GM18520 (cell line): ENCODE measurements around the gene GSE1.

Source experiments
- ATAC-seq: cut with Tn5 transposase; IDR thresholded peaks from one replicate; pipeline ENCODE4 v1.9.1; 2021; ENCODE audit not compliant: unreplicated experiment

Gene GSE1

DNA sequence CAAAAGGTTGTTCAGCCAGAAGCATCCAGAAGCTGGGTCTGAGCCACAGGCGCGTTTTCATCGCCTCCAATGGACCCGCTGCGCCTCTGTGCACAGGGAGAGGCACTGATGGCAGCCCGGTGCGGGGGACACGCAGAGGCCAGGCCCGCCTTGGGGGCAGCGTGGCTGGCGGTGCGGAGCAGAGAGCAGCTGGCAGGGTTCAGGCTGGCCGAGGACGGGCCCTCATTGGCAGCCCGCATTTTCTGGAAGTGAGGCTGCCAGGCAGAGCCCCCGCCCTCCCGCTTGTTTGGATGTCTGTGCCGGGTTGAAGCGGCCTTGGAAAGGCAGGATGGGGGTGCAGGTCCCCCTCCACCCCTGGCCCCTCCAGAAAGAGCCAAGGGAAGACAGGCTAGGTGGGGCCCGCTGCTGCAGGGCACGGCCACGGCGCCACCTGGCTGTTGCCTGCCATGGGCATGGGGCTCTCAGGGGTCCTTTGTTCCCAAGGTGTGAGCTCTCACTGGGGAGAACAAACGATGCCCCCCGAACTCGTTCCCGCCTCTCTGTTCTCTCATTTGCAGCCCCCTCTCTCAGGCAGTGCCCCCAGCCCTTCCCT lies 18.8 kb downstream of the GSE1 start:
- ATAC-seq, result no peak

DNA sequence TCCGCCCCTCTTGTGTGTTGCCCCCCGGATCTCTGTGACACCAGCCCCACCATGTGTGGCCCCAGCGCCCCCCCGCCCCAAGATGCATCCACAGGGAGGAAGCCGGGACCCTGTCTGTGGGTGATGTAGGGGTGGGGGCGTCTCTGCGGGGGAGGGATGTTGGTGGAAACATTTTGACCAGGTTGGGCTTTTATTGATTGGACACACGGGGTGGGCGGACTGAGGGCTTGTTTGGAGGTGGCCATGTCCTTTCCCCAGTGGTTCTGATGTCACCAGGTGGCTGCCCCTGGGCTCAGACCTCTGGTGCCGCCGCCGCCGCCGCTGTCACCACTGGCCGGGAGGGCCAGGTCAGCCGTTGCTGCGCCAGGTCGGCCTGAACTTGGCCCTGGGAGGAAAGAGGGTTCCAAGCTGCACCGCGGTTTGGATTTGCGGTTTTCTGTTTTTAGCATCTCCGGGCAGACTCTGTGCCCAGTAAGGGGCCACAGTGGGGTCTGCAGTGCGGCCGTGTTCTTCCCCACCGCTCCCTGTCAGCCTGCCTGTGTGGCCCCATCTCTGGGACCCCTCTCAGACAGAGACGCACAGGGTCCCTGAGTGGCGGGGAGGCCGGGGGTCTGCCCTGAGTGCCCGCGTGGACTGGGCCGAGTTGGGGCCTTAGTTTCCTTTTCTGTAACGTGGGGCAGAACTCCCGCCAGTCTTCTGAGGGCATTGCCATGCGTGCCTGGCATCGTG lies 19.8 kb downstream of the GSE1 start:
- no peak for ATAC-seq

DNA sequence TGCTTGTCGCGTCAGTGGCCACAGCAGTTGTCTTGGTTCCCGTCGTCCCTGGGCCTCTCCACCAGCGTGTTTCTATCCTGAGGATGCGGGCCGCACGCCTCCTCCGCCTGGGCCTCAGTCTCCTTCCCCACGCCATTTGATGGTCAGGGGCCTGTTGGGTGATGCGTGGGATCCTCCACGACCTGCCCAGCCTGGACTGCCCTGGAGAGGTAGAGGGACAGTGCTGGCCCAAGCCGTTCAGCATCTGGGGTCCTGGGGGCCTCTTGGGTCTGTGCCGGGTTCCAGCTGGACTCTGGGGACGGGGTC lies 20.3 kb downstream of the GSE1 start:
- ATAC-seq, result no peak

DNA sequence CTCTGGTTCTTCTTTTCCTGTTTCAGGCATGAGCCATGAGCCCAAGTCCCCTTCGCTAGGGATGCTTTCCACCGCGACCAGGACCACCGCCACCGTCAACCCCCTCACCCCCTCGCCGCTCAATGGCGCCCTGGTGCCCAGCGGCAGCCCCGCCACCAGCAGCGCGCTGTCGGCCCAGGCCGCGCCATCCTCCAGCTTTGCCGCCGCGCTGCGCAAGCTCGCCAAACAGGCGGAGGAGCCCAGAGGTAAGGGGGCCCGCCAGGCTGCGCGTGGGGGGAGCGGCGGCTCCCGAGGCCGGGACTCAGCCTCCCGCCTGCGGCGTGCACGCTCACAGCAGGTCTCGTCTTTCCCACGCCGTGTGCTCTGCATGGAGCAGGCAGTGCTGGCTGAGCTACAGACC lies 20.8 kb downstream of the GSE1 start:
- ATAC-seq, result no peak

DNA sequence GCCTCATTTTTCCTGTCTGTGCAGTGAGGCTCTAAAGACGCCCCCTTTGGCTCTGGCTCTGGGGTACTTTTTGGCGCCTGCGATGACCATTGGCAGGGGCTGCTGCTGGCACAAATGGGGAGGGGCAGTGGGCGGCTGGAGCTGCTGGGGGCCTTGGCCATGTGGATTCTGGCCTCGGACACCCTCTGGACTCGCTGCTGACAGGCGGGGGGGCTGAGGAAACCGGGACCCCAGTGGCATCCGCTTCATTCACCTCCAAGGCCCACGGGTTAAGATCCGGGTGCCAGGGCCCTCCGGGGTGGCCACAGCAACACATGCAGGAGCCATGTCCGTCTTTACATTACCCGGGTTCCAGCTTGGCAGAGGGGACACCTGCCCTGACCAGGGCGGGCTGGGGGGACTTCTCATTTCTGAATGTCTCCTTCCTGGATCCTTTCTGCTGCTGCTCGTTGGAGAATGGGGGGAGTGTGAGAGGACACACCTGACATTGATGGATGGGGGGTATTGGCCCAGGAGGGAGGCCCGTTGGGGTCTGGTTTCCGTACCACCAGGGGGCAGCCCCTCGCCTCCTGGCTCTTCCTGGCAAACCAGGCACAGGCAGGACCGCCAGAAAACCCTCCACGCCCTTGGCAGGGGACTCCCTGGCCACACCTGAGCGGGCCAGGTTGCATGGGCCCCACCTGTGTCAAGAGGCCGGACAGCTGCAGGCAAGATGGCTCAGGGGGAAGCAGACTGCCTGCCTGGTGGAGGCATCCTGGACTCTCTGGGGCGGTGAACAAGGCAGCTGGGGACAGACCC lies 21.8 kb downstream of the GSE1 start:
- ATAC-seq, result no peak

DNA sequence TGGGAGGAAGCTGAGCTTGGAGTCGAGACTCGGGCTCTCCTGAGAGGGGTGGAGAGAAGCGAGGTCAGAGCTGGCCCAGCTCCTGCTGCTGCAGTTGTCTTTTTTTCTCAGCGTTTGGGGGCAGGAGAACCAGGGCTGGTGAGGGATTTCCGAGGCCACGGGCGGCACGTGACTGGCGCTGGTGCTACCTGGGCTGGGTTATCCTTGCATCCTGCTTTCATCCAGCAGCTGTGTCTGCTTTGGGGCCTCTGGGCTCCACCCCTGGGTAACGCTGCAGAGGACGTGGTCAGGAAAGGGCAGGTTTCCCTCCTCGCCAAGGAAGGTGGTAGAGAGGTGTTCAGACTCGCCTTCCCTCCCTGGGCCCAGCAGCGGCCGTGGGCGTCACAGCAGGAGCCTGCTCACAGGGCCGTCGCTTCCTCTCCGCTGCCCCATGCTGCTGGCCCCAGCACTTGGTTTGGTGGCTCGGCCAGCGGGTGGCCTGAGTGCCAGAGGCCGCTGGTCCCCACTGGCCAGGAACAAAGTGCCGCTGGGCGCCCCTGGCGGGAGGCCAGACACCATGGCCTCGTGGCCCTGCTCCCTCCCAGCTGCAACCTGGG lies 22.5 kb downstream of the GSE1 start:
- no peak for ATAC-seq

DNA sequence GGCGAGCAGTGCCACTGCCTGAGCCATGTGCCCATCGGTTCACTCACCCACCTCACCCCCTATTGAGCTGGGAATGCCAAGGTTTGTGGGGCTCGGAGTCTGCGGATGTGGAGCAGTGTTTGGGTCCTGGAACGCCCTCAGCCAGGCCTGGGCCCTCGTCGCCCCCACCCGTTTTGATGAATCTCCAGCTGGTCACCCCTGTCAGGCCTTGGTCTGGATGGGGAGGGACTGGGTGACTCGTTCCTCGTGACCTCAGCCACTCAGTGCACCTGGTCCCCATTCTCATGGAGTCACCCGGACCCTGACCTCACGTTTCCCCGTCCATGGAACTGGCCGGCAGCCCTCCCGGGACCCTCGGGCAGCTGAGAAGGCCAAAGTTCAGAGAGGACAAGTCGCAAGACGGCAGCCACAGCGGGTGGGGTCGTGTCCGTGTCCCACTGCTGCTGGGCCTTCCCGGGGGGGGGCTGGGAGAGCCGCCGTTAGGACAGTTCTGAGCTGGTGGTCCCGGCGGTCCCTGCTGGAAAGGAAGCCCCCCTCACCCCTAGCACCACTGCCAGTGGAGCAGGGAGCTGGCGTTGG lies 23.2 kb downstream of the GSE1 start:
- ATAC-seq, result no peak

DNA sequence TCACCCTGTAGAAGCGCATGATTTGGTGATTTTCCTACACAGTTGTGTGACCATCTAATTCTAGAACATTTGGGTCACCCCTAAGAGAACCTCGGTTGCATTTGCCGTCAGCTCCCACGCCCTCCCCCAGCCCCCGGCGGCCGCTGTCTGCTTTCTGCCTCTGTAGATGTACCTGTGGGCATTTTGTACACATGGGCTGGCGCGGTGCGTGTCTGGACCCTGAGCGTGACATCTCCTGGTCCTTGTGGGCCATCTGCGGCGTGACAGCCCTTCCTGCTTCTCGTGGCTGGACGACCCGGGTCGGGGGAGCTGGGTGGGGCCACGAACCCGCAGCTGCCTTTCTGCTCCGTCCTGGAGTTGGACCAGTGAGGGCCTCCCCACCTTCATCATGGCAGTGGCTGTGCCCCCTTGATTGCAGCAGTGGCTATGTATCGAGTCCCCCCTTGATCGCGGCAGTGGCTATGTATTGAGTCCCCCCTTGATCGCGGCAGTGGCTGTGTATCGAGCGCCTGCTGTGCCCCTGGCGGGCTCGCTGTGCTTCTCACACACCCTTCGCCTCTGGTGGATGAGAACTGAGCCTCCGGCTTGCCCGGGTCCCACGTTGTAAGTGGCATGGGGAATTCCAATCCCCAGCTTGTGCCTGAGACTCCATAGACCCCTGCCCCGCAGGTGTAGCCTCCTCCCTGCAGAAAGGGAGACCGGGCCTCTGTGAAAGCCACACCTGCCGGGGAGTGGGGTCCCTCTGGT lies 24.1 kb downstream of the GSE1 start:
- ATAC-seq, result no peak

DNA sequence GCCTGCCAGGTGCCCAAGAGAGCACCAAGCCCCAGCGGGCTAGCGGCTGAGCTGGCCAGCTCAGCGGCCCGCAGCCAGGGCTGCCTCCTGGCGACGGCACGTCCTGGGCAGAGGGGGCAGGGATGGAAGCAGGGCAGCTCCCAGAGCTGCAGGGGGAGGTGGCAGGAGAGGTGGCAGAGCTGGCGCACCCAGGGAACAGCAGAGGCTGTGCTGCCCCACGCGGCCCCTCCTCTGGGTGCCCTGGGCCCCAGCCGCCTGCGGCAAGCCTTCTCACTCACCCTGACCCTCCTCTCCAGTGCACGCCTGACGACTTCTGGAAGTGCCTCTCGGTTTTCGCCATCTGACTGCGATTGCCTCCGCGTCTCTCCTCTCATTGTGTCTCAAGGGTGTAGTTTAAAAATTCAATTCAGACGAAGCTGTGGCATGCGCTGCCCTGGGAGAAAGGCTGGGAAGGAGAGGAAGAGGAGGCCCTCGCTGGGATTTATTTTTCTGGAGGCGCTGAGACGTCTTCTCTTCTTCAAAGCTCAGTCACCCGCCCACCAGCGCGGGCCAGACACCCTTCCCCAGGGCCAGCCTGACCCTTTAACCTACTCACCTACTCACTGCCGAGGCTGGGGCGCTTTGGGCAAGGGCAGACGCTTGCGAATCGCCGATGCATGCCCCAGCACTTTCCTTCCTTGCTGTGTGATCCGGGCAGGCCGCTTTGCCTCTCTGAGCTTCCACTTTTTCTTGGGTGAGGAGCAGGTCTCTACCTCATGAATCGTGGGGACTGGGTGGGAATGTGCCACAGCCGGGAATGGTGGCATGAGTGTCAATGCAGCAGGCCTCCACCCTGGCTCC lies 24.9 kb downstream of the GSE1 start:
- ATAC-seq, result no peak

DNA sequence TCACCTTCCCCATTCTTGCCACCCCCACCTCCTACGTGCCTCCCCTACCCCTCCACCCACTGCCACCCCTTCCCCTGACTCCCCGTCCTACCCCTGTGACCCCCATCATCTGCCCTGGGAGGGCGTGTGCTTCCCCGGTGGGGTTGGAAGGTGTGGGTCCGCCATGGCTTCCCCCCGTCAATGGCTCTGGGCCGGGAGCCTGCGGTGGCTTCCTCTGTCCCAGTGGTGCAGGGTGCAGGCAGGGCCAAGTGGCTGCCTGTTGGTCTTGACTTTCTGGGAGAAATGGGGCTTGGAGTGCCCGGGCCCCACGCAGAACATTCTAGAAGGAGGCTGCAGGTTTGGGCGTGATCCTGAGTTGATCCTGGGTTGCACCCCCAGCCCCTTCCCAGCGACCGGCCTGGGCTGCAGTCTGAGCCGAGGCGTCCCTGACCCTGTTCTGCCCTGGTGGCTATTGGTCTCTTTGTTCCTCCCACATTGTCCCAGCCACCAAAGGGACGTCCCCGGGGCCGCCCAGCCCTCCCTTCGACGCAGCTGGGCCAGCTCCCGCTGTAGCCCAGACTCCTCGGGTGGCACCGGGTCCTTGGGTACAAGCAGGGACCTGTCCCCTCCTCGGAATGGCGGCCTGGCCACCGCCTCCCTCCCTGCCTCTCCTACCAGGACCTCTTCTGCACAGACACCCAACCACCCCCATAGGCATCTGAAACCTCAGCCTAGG lies 25.7 kb downstream of the GSE1 start:
- no peak for ATAC-seq

DNA sequence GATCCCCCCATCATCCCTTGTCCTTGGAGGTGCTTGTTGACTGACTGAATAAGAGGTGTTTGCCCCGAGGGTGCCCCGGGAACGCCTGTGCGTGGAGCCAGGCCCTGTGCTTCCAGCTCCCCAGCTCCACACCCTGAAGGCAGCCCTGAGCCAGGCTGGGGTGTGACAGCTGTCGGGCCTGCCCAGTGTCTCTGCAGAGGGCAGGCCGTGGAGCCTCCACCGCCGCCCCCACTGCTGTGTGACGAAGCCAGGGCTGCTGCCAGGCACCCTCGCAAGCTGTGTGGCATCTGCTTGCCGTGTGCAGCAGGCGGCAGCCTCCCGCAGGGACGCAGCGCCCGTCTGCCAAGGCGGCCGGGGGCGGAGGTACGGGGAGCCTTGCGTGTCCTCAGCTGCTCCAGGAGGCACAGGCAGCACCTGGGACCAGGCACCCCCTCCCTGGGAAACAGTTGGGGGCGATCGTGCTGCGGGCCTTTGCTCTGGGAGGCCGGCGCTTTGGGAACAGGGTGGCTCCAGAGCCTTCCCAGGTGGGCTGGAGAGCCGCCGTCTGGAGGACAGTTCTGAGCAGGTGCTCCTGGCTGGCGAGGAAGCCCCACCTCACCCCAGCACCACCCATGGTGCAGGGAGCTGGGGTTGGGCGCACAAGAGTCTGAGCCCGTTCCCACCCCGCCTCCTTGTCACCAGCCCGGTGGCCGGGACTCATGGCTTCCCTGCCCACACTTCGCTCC lies 26.6 kb downstream of the GSE1 start:
- no peak for ATAC-seq

DNA sequence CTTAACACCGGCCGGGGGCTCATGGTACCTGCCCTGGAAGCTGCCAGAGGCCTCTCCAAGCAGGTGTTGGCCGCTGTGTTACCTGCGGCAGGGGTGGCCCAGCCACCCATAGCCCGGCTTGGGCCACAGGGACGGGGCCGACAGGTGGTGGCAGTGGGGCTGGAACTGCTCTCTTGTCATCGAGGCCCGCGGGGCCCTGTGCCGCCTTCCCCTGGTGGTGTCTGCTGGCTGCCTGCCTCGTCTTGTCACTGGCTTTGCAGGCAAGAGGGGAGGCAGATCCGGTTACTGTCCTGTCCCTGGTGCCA lies 27.1 kb downstream of the GSE1 start:
- no peak for ATAC-seq

DNA sequence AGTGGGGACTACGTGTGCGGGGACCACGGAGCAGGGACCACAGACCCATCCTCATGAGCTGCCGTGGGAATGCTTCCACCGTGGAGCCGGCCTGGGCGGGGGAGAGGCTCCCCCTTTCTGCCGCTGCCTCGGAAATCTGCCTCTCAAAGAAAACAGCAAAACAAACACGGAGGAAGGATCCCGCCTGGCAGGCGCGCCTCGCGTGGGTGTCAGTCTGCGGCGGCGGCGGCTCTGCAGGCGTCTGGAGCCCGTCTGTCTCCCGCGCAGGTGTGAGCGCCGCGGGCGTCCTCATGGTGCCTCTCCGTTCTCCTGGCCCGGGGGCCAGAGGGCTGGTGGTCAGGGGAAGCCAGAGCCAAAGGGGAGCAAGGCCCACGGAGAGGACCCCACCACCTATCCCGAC lies 27.5 kb downstream of the GSE1 start:
- ATAC-seq, result no peak

DNA sequence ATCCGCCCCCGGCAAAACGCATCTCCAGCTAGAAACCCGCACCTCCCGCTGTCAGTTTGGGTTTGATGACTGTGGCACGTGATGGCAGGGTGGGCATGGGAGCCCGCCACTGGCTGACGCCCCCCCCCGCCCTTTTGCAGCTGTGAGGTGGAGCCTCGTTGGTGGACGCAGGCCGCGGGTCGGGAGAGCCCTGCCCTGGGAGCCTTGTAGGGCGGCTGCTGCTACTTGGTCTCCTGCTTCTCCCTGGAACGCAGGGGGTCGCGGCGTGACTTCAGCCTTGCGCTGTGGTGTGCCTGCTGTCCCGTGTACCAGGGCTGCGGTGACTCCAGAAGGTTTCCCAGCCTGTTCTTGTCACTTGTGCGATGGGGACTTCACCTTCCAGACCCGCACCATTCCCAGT lies 28.2 kb downstream of the GSE1 start:
- no peak for ATAC-seq

DNA sequence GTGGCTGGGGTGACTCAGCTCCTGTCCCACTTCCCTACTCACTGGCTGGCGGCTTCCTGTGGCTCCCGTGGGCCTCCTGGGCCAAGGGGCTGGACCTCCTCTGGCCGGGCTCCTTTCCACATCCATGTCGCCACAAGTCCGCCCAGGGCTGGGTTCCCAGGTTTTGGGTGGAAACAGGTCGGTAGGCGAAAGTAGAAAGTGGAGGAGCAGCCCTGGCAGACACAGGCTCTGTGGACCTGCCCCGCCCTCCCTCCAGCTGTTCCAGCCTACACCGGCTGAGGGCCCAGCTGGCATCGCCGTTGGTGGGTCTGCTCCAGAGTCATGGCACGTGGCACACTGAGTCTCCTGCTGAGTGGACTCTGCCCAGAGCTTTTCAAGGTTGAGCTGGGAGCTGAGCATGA lies 28.7 kb downstream of the GSE1 start:
- no peak for ATAC-seq

DNA sequence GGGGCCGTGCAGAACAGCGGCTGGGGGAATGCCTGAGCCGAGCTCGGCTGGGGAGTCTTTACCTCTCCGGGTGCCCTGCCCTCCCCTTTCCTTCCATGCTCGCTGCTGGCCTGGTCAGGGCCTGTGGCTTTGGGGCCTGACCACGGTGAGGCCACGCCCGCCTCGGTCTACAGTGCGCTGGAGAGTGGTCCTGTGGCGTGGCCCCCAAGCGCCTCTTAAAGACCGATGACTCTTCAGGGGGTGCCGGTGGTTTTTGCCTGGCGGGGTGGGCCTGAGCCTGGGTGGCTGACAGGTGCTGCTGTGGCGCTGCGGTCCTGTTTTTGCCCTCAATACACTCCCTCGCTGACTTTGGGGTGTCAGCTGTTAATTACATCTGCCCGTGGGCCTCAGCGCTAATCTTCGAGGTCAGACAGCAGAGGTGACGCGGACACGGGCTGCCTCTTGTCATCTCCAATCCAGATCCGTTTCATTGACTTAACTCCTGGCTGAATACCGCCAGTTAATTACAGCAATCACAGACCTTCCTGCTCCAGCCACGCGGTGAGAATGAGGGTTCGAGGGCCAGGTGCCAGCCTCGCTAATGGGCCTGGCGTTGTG lies 29.7 kb downstream of the GSE1 start:
- no peak for ATAC-seq

DNA sequence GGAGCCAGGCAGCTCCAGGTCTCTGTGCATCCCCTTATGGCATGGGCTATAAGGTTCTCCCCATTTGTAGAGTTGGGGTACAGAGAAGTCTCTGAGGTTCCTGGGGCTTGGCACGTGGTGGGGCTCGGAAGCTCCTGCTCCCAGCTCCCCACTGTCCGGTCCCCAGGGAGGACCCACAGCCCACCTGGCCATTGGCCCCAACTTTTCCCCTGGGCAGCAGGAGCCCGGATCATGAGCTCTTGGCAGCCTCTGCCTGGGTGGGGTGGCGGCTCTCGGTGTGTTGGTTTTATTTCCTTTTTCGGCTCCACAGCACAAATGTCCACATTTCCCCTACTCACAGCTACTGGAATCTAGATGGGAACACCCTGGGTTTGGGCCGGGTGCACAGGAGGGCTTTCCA lies 30.5 kb downstream of the GSE1 start:
- no peak for ATAC-seq

DNA sequence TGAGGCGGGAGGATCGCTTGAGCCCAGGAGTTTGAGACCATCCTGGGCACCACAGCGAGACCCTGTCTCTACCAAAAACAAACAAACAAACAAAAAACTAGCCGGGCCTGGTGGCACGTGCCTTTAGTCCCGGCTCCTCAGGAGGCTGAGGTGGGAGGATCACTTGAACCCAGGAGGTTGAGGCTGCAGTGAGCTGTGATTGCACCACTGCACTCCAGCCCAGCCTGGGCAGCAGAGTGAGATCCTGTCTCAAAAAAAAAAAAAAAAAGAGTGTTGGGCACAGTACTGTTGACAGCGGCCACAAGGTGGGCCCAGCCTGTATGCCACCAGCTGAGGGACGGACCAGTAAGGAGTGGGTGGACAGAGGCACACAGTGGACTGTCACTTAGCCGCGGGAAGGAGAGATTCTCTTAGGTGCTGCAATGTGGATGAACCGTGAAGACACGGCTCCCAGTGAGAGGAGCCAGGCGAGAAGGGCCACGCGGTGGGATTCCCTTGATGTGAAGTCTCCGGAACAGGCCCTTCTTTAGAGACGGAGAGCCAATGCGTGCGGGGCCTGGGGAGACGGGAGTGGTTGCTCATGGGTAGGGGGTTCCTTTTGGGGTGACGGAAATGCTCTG lies 31.1 kb downstream of the GSE1 start:
- ATAC-seq, result no peak
